Activated T-helper 1 cell treated with Interleukin-2 at 50 U/mL for 16 hours (primary cell): Measurements from ENCODE around the gene SGSH.
"Not testable (repeated sequence)": the region's sequence is repeated elsewhere in the genome, so short reads cannot be mapped to it uniquely, and the experiment has no call there.

ENCODE experiments used
- DNase-seq: peaks from one replicate; pipeline ENCODE4 v3.0.0-alpha.2; 2020; ENCODE audit warnings: low read depth

Gene SGSH

GRCh38 chr17:80210348-80211108 lies 9.6 kb downstream of the SGSH start:
- DNase-seq = no peak

GRCh38 chr17:80209765-80210164 lies 10.4 kb downstream of the SGSH start:
- no peak for DNase-seq

- no peak for DNase-seq
Measured at GRCh38 chr17:80208050-80208449, 12.1 kb downstream of the SGSH start.

- DNase-seq = no peak
Measured at GRCh38 chr17:80205811-80206210, 14.3 kb downstream of the SGSH start.

- no peak for DNase-seq
Measured at GRCh38 chr17:80204626-80205468, 15.3 kb downstream of the SGSH start.

GRCh38 chr17:80203471-80203963 lies 16.6 kb downstream of the SGSH start:
- DNase-seq = no peak

GRCh38 chr17:80202197-80202596 lies 17.9 kb downstream of the SGSH start:
- no peak for DNase-seq

- no peak for DNase-seq
Measured at GRCh38 chr17:80201446-80201845, 18.7 kb downstream of the SGSH start.

GRCh38 chr17:80199295-80199694 lies 20.8 kb downstream of the SGSH start:
- not testable (repeated sequence) for DNase-seq

- no peak for DNase-seq
Measured at GRCh38 chr17:80198144-80198661, 21.9 kb downstream of the SGSH start.

- no peak for DNase-seq
Measured at GRCh38 chr17:80196652-80197051, 23.5 kb downstream of the SGSH start.

GRCh38 chr17:80195671-80196529 lies 24.2 kb downstream of the SGSH start:
- DNase-seq = peak; percentile 46

GRCh38 chr17:80195141-80195540 lies 25.0 kb downstream of the SGSH start:
- no peak for DNase-seq

GRCh38 chr17:80191865-80192661 lies 28.1 kb downstream of the SGSH start:
- DNase-seq = no peak

GRCh38 chr17:80191192-80191591 lies 28.9 kb downstream of the SGSH start:
- no peak for DNase-seq

- DNase-seq = no peak
Measured at GRCh38 chr17:80190716-80191115, 29.4 kb downstream of the SGSH start.

- DNase-seq = no peak
Measured at GRCh38 chr17:80189611-80190010, 30.5 kb downstream of the SGSH start.

- DNase-seq = no peak
Measured at GRCh38 chr17:80187515-80187941, 32.6 kb downstream of the SGSH start.

- no peak for DNase-seq
Measured at GRCh38 chr17:80187090-80187489, 33.0 kb downstream of the SGSH start.

- DNase-seq = no peak
Measured at GRCh38 chr17:80185968-80186367, 34.2 kb downstream of the SGSH start.

GRCh38 chr17:80184423-80184714 lies 35.8 kb downstream of the SGSH start:
- DNase-seq = no peak
